ENCODE data around the gene LHFPL3. TPM values are rescaled to one million over a fixed set of nuclear protein-coding genes. Genes with fewer than 3 reads are reported as not detected.

LHFPL3 gene
- total and polyA plus RNA-seq, 9 of the 15 experiments (the other 6 are each of a cell fraction or from before 2014, with no cell fraction given) = 0.21 to 0.52 TPM; not detected in 7

- TF ChIP-seq ZNF592 (IDR thresholded peaks at IDR 0.05) (no peak), SMC3 (conservative IDR thresholded peaks at IDR 0.05; ENCODE audit: insufficient read depth, low read depth, low read length) (no peak), ZMIZ1 (IDR thresholded peaks at IDR 0.05; ENCODE audit: low read depth in 2 of 2, low read length in 2 of 2) (no peak), RREB1 (CRISPR knock-in tag; IDR thresholded peaks at IDR 0.05) (no peak), ZNF282 (CRISPR knock-in tag; IDR thresholded peaks at IDR 0.05) (no peak), DNMT1 (IDR thresholded peaks at IDR 0.05) (no peak), ZBTB9 (CRISPR knock-in tag; IDR thresholded peaks at IDR 0.05) (peak; percentile 76; the same call in 1 of the 2 replicates), HMBOX1 (IDR thresholded peaks at IDR 0.05) (no peak; the same call in 1 of the 2 replicates), ZFP36 (IDR thresholded peaks at IDR 0.05; ENCODE audit: low read depth, low read length, partially characterized antibody) (peak; percentile 65)
These were observed 615.3 kb downstream of the LHFPL3 start (continued) for GRCh38 chr7:104943502-104944343.

Data from K562 (cell line).